Stimulated activated CD4-positive, alpha-beta T cell treated with anti-CD3 and anti-CD28 coated beads, Interleukin-1b, Interleukin-23, amount 100 ng/mL, for 24 hours (primary cell): ENCODE results near the gene GBGT1.

Experiments
- DNase-seq, 4 experiments: peaks; one replicate each; pipeline ENCODE4 v3.0.0-alpha.2; 2020; ENCODE audit warnings: low read depth in 4 of 4, low spot score in 1 of 4

The GBGT1 gene

GRCh38 chr9:133144904-133145851 lies 18.5 kb downstream of the GBGT1 start:
- DNase-seq: no peak

- peak; percentile 62 to 89 (median 82) for DNase-seq
Measured at GRCh38 chr9:133144142-133144903, 19.4 kb downstream of the GBGT1 start.

GRCh38 chr9:133143639-133144141 lies 20.0 kb downstream of the GBGT1 start:
- no peak for DNase-seq

GRCh38 chr9:133142684-133143622 lies 20.8 kb downstream of the GBGT1 start:
- no peak for DNase-seq

GRCh38 chr9:133141833-133142595 lies 21.7 kb downstream of the GBGT1 start:
- no peak for DNase-seq

GRCh38 chr9:133140606-133141005 lies 23.1 kb downstream of the GBGT1 start:
- no peak for DNase-seq

- no peak for DNase-seq
Measured at GRCh38 chr9:133140174-133140505, 23.6 kb downstream of the GBGT1 start.

GRCh38 chr9:133139246-133140173 lies 24.2 kb downstream of the GBGT1 start:
- DNase-seq: no peak

- DNase-seq: no peak
Measured at GRCh38 chr9:133137451-133138231, 26.1 kb downstream of the GBGT1 start.

GRCh38 chr9:133135146-133135745 lies 28.5 kb downstream of the GBGT1 start:
- peak in 1 of 4 experiments; percentile 55 for DNase-seq

GRCh38 chr9:133134388-133135145 lies 29.1 kb downstream of the GBGT1 start:
- no peak for DNase-seq

- peak in 3 of 4 experiments; percentile 67 to 75 (median 71) for DNase-seq
Measured at GRCh38 chr9:133133681-133134387, 29.9 kb downstream of the GBGT1 start.

- DNase-seq: no peak
Measured at GRCh38 chr9:133132174-133132573, 31.5 kb downstream of the GBGT1 start.

- no peak for DNase-seq
Measured at GRCh38 chr9:133131506-133131905, 32.2 kb downstream of the GBGT1 start.

GRCh38 chr9:133130685-133131244 lies 32.9 kb downstream of the GBGT1 start:
- no peak for DNase-seq
